ENCODE data around the gene OR4D1. TPM values are rescaled to one million over a fixed set of nuclear protein-coding genes. Genes with fewer than 3 reads are reported as not detected.
"Not testable (repeated sequence)": the region's sequence is repeated elsewhere in the genome, so short reads cannot be mapped to it uniquely, and the experiment has no call there.

OR4D1 gene
- not detected for polyA plus RNA-seq (2012; ENCODE audit: missing spikeins)

DNA sequence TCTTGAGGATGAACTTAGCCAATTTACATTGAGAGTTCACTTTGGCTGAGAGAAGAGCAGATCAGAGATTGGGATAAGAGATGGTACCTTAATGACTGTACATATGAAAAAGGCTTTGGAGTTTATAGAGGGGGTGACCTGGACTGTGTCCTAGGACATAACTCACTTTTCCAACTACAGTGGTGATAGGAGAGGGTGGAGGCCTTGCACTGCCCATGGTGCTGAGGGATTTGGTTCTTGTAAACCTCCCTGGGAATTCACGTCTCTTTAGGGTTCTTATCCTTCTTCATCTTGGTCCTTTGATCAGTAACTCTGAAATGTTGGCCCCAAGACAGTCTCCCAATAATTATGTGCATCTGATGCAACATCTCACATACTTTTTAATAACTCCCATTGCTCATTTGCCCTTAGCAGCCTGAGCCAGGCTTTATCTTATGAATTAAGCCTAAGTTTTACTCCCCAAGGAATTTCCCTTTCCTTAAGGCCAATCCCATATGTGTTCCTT lies at the start of gene OR4D1:
TSS of gene OR4D1 (plus strand) at position 455 of the 505 bp plus-strand sequence. CDS start 6,770 bp downstream, outside the sequence.
- FAIRE-seq (no peak), DNase-seq (ENCODE audit: insufficient read length) (no peak)
- TF ChIP-seq POLR2AphosphoS5 (IDR thresholded peaks at IDR 0.05; ENCODE audit: low read depth, low read length), result no peak
- no peak for TF ChIP-seq TAF1 (IDR thresholded peaks at IDR 0.05; ENCODE audit: borderline replicate concordance, low read depth, low read length)
- TF ChIP-seq POLR2A (IDR thresholded peaks at IDR 0.05; ENCODE audit: low read depth, low read length), result no peak

DNA sequence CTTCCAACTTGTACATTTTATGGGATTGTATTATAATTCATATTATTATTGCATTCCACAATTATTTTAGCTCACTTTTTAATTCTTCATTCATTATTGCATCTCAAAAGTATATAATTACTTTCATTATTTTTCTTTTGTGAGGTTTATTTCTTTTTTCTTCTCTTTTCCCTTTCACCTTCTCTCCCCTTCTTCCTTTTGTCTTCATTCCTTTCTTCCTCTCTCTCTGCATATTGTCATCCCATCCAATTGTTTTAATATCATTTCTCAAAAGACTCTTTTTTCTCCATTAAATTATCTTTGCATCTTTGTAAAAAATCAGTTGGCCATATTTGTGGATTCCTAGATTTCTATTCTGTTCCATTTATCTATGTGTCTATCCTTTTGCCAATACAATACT lies 47.7 kb upstream of the OR4D1 start:
- FAIRE-seq, result no peak
- DNase-seq (ENCODE audit: insufficient read length), result no peak
- TF ChIP-seq POLR2A (IDR thresholded peaks at IDR 0.05; ENCODE audit: low read depth, low read length), result no peak
- no peak for TF ChIP-seq TAF1 (IDR thresholded peaks at IDR 0.05; ENCODE audit: borderline replicate concordance, low read depth, low read length)
- TF ChIP-seq POLR2AphosphoS5 (IDR thresholded peaks at IDR 0.05; ENCODE audit: low read depth, low read length), result no peak

DNA sequence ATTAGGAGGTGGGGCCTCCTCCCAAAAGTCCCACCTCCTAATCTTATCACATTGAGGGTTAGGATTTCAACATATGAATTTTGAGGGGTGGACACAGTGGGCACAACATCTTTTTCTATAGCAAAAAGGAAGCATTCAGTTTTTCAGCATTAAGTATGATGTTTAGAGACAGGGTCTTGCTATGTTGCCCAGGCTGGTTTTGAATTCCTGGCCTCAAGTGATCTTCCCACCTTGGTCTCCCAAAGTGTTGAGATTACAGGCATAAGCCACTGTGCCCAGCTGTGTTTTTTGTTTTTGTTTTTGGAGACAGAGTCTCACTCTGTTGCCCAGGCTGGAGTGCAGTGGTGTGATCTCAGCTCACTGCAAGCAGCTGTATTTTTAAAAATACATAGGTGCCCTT lies 46.3 kb upstream of the OR4D1 start:
- FAIRE-seq; DNase-seq (ENCODE audit: insufficient read length): not testable (repeated sequence)

DNA sequence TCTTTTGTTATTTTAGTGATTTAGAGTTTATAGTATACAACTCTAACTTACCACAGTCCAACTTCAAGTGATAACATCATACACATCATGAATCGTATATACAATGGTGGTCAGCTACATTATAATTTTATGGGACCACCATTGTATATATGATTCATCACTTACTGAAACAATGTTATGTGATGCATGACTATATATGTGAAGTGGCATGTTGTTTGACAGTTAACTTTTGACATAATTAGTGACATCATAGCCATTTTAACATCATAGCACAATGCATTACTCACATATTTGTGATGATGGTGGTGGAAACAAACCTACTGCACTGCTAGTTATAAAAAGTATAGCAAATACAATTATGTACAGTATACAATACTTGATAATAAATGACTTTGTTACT lies 43.1 kb upstream of the OR4D1 start:
- TF ChIP-seq POLR2AphosphoS5 (IDR thresholded peaks at IDR 0.05; ENCODE audit: low read depth, low read length) (no peak), POLR2A (IDR thresholded peaks at IDR 0.05; ENCODE audit: low read depth, low read length) (no peak), TAF1 (IDR thresholded peaks at IDR 0.05; ENCODE audit: borderline replicate concordance, low read depth, low read length) (no peak)
- FAIRE-seq (no peak), DNase-seq (ENCODE audit: insufficient read length) (no peak)

DNA sequence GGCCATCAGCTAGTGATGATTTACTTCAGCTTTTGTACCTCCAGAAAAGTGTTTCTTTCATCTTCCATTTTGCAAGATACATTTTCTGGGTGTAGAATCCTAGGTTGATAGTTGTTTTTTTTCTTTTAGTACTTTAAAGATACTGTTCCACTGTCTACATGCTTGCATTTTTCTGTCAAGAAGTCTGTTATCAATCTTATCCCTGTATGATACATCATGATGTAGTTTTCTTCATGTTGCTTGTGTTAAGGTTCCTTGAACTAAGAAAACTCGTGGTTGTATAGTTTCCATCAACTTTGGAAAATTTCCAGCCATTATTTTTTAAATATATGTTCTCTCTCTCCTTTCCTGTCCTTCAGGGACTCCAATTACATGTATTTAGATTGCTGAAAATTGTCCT lies 40.9 kb upstream of the OR4D1 start:
- no peak for FAIRE-seq
- TF ChIP-seq POLR2A (IDR thresholded peaks at IDR 0.05; ENCODE audit: low read depth, low read length), result no peak
- no peak for TF ChIP-seq TAF1 (IDR thresholded peaks at IDR 0.05; ENCODE audit: borderline replicate concordance, low read depth, low read length)
- no peak for TF ChIP-seq POLR2AphosphoS5 (IDR thresholded peaks at IDR 0.05; ENCODE audit: low read depth, low read length)
- DNase-seq (ENCODE audit: insufficient read length), result no peak

DNA sequence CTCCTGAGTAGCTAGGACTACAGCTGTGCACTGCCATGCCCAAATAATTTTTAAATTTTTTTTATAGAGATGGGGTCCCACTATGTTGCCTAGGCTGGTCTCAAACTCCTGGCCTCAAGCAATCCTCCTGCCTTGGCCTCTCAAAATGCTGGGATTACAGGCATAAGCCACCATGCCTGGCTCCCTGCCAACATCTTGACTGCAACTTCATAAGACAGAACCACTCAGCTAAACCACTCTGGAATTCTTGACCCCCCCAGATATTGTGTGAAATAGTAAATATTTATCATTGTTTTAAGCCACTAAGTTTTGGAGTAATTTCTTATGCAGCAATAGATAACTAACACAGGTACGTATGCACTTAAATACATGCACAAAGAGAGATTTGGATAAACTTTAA lies 39.0 kb upstream of the OR4D1 start:
- FAIRE-seq, result no peak

DNA sequence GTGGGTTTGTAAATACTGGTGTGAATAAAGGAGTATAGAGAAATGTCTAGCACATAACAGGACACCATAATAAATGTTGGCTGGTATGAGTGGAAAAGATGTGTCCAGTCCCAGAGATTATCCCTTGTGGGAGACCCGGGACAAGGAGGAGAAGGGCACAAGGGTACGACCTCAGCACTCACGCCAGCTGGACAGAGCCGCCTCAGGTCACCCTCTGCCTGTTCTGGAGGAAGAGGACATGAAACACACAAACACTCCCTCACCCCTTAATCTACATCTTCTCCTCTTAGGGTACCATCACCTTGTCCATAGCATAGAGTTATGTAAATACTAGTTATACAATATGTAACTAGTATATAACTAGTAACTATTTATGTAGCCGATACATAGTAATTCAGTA lies 38.2 kb upstream of the OR4D1 start:
- TF ChIP-seq POLR2AphosphoS5 (IDR thresholded peaks at IDR 0.05; ENCODE audit: low read depth, low read length) (no peak), POLR2A (IDR thresholded peaks at IDR 0.05; ENCODE audit: low read depth, low read length) (no peak), TAF1 (IDR thresholded peaks at IDR 0.05; ENCODE audit: borderline replicate concordance, low read depth, low read length) (no peak)
- no peak for FAIRE-seq
- DNase-seq (ENCODE audit: insufficient read length), result no peak

More for the DNA sequence above, 39.0 kb upstream of the OR4D1 start:
- TF ChIP-seq POLR2AphosphoS5 (IDR thresholded peaks at IDR 0.05; ENCODE audit: low read depth, low read length) (no peak), POLR2A (IDR thresholded peaks at IDR 0.05; ENCODE audit: low read depth, low read length) (no peak), TAF1 (IDR thresholded peaks at IDR 0.05; ENCODE audit: borderline replicate concordance, low read depth, low read length) (no peak)
- DNase-seq (ENCODE audit: insufficient read length), result no peak

DNA sequence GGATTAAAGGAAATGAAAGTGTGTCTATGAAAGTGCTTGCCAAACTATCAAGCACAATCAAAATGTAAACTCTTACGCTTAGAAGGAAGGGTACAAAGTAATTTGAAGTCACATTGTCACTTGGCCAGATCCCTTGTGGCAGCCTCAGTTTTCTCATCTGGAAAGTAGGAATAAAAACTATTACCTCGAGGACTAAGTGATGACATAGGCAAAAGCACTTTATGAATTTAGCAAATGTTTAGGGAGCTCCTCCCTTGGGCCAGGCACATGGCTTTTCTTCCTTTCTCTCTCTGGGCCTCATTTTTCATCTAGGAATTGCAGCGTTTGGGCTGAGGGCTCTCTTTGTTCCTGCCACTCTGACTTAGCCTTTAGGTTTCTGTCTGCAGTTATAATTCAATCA lies 36.5 kb upstream of the OR4D1 start:
- no peak for FAIRE-seq
- no peak for DNase-seq (ENCODE audit: insufficient read length)
- TF ChIP-seq POLR2A (IDR thresholded peaks at IDR 0.05; ENCODE audit: low read depth, low read length), result no peak

DNA sequence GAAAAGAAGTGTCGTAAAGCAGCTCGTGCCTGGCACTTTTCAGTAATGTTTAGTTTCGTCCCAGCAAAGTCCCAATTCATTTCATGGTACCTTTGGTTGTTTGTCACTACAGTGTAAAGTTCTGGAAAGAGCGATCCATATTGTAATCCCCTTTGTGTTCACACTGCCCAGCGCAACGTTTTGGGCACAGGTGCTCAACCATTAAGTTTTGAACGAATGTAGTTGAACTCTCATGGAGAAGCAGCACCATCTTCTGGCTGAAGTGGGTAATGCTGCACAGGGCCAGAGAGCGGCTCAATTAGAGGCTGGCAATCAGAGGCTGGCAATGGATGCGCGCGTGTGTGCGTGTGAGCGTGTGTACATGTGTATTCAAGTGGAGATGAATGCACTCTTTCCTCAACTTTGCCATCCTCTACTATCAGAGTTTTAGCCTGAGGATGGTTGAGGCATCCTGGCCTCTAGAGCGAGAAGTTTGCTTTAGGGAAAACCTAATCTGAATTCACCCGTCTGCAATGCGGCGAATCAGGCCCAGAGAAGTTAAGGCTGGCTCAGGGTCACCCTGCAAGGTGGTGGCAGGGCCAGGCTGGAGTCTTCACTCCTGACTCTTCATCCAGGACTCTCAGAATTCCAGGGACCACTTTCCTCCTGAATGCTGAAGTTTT lies 35.1 kb upstream of the OR4D1 start:
- FAIRE-seq (peak; percentile 76), DNase-seq (ENCODE audit: insufficient read length) (peak; percentile 26)
- TF ChIP-seq TAF1 (IDR thresholded peaks at IDR 0.05; ENCODE audit: borderline replicate concordance, low read depth, low read length), result no peak
- TF ChIP-seq POLR2AphosphoS5 (IDR thresholded peaks at IDR 0.05; ENCODE audit: low read depth, low read length), result no peak

DNA sequence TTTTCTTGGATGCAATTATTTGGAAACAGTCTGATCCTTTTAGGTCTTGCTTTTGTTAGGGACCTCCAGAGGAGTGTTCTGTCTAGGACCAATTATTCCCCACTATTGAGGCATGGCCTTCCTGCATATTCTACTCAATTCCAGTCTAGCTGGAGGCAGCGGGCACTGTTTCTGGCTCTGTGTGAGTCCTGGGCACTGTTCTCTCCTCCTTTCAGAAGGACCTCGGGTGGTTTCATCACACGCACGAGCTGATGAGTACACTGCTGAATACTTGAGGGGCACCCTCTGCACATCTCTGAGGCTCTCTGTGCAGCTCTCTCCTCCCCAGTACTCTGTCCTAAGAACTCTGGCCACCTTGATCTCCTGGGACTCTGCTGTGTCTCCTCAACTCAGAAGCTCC lies 34.2 kb upstream of the OR4D1 start:
- FAIRE-seq (no peak), DNase-seq (ENCODE audit: insufficient read length) (no peak)
- TF ChIP-seq POLR2A (IDR thresholded peaks at IDR 0.05; ENCODE audit: low read depth, low read length), result no peak
- no peak for TF ChIP-seq POLR2AphosphoS5 (IDR thresholded peaks at IDR 0.05; ENCODE audit: low read depth, low read length)
- TF ChIP-seq TAF1 (IDR thresholded peaks at IDR 0.05; ENCODE audit: borderline replicate concordance, low read depth, low read length), result no peak

DNA sequence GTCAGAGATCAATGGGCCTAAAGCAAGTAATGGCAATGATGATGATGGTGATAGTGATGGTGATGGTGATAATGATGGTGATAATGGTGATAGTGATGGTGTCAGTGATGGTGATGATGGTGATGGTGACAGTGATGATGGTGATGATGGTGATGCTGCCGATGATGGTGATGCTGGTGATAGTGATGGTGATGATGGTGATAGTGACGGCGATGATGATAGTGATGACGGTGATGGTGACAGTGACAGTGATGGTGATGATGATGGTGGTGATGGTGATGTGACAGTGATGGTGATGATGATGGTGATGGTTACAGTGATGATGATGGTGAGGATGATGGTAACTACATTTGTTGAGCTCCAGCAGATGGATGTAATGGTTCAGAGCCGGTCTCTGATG lies 30.8 kb upstream of the OR4D1 start:
- FAIRE-seq, result no peak
- no peak for DNase-seq (ENCODE audit: insufficient read length)
- TF ChIP-seq POLR2A (IDR thresholded peaks at IDR 0.05; ENCODE audit: low read depth, low read length) (no peak), POLR2AphosphoS5 (IDR thresholded peaks at IDR 0.05; ENCODE audit: low read depth, low read length) (no peak), TAF1 (IDR thresholded peaks at IDR 0.05; ENCODE audit: borderline replicate concordance, low read depth, low read length) (no peak)

DNA sequence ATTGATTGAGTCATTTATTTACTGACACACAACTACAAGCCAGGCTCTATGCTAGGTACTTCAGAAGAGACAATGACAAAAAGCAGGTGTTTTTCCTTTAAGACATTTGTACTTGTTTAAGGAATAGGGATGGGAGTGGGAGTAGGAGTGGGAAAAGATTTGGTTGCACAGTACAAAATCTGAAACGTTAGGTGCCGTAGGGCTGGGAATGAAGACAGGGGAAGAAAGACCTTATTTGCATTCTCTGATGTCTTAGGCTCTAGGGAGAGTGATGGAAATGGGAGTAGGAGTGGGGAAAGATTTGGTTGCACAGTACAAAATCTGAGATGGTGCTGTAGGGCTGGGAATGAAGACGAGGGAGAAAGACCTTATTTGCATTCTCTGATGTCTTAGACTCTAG lies 28.7 kb upstream of the OR4D1 start:
- FAIRE-seq, result no peak
- TF ChIP-seq POLR2AphosphoS5 (IDR thresholded peaks at IDR 0.05; ENCODE audit: low read depth, low read length), result no peak
- no peak for TF ChIP-seq POLR2A (IDR thresholded peaks at IDR 0.05; ENCODE audit: low read depth, low read length)
- no peak for TF ChIP-seq TAF1 (IDR thresholded peaks at IDR 0.05; ENCODE audit: borderline replicate concordance, low read depth, low read length)
- DNase-seq (ENCODE audit: insufficient read length), result no peak
